ENCODE measurements around the gene MICOS13.

- no peak for TF ChIP-seq CTCF (IDR thresholded peaks at IDR 0.05; ENCODE audit: low read length)
- no peak for TF ChIP-seq EZH2 (optimal IDR thresholded peaks at IDR 0.05; ENCODE audit: low read depth, low read length)
- TF ChIP-seq EZH2phosphoT487 (IDR thresholded peaks at IDR 0.05; ENCODE audit: low read length), result no peak
Measured at GRCh38 chr19:5698635-5699422, 18.5 kb upstream of the MICOS13 start.
